ENCODE results near the gene MRAS.

Gene MRAS

GRCh38 chr3:138367911-138368310 is 19.5 kb downstream of the MRAS start:
- DNase-seq, result peak; percentile 12

- DNase-seq, result peak; percentile 33
These were observed 20.9 kb downstream of the MRAS start for GRCh38 chr3:138369151-138369900.

GRCh38 chr3:138370321-138370720 is 21.9 kb downstream of the MRAS start:
- peak; percentile 22 for DNase-seq

GRCh38 chr3:138371070-138371965 is 22.9 kb downstream of the MRAS start:
- peak; percentile 5 for DNase-seq

- peak; percentile 3 for DNase-seq
These were observed 24.8 kb downstream of the MRAS start for GRCh38 chr3:138373087-138373735.

GRCh38 chr3:138373736-138374094 is 25.3 kb downstream of the MRAS start:
- no peak for DNase-seq

GRCh38 chr3:138374573-138375134 is 26.3 kb downstream of the MRAS start:
- peak; percentile 1 for DNase-seq

- DNase-seq, result peak; percentile 27
These were observed 27.1 kb downstream of the MRAS start for GRCh38 chr3:138375447-138375846.

- DNase-seq, result no peak
These were observed 28.3 kb downstream of the MRAS start for GRCh38 chr3:138376663-138377062.

GRCh38 chr3:138377212-138377611 is 28.8 kb downstream of the MRAS start:
- peak; percentile 51 for DNase-seq

- no peak for DNase-seq
These were observed 29.4 kb downstream of the MRAS start for GRCh38 chr3:138377804-138378203.

- peak; percentile 47 for DNase-seq
These were observed 30.0 kb downstream of the MRAS start for GRCh38 chr3:138378331-138378730.

GRCh38 chr3:138378990-138379389 is 30.6 kb downstream of the MRAS start:
- no peak for DNase-seq

- peak; percentile 36 for DNase-seq
These were observed 33.1 kb downstream of the MRAS start for GRCh38 chr3:138381413-138381901.

GRCh38 chr3:138381950-138382715 is 33.8 kb downstream of the MRAS start:
- peak; percentile 27 for DNase-seq

GRCh38 chr3:138383715-138384465 is 35.5 kb downstream of the MRAS start:
- DNase-seq, result no peak

- DNase-seq, result no peak
These were observed 36.2 kb downstream of the MRAS start for GRCh38 chr3:138384531-138384930.

- DNase-seq, result no peak
These were observed 36.6 kb downstream of the MRAS start for GRCh38 chr3:138384976-138385375.

GRCh38 chr3:138389144-138389601 is 40.8 kb downstream of the MRAS start:
- DNase-seq, result no peak

GRCh38 chr3:138389841-138390581 is 41.6 kb downstream of the MRAS start:
- no peak for DNase-seq

- DNase-seq, result no peak
These were observed 42.2 kb downstream of the MRAS start for GRCh38 chr3:138390582-138390932.

Measured in activated effector memory CD4-positive, alpha-beta T cell treated with anti-CD3 and anti-CD28 coated beads, Interleukin-2, amount 50 U/mL, for 16 hours (primary cell).